Measurements from ENCODE around the gene SPTLC2.

SPTLC2 gene

DNA sequence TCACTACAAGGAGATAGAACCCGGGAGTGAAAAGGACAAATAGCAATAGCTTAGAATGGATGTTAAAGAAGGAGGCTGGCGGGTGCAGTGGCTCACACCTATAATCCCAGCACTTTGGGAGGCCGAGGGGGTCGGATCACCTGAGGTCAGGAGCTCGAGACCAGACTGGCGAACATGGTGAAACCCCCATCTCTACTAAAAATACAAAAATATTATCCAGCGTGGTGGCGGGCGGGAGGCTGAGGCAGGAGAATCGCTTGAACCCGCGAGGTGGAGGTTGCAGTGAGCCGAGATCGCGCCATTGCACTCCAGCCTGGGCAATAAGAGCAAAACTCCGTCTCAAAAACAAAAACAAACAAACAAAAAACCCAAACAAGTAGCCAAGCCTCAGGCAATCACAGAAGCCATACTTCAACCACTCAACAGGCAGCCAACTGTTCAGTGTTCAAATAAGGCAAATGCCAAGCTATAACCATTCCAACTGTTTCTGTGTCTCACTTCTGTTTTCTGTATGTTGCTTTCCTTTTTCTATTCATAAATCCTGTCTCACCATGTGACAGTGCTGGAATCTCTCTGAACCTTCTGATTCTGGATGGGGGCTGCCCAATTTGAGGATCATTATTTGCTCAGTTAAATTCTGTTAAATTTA lies 3.9 kb upstream of the SPTLC2 start:
- TF ChIP-seq, protein P1, sequence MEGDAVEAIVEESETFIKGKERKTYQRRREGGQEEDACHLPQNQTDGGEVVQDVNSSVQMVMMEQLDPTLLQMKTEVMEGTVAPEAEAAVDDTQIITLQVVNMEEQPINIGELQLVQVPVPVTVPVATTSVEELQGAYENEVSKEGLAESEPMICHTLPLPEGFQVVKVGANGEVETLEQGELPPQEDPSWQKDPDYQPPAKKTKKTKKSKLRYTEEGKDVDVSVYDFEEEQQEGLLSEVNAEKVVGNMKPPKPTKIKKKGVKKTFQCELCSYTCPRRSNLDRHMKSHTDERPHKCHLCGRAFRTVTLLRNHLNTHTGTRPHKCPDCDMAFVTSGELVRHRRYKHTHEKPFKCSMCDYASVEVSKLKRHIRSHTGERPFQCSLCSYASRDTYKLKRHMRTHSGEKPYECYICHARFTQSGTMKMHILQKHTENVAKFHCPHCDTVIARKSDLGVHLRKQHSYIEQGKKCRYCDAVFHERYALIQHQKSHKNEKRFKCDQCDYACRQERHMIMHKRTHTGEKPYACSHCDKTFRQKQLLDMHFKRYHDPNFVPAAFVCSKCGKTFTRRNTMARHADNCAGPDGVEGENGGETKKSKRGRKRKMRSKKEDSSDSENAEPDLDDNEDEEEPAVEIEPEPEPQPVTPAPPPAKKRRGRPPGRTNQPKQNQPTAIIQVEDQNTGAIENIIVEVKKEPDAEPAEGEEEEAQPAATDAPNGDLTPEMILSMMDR (IDR thresholded peaks at IDR 0.05; ENCODE audit: extremely low read depth, missing control alignments) = no peak
- DNase-seq (ENCODE audit: low spot score) = no peak

DNA sequence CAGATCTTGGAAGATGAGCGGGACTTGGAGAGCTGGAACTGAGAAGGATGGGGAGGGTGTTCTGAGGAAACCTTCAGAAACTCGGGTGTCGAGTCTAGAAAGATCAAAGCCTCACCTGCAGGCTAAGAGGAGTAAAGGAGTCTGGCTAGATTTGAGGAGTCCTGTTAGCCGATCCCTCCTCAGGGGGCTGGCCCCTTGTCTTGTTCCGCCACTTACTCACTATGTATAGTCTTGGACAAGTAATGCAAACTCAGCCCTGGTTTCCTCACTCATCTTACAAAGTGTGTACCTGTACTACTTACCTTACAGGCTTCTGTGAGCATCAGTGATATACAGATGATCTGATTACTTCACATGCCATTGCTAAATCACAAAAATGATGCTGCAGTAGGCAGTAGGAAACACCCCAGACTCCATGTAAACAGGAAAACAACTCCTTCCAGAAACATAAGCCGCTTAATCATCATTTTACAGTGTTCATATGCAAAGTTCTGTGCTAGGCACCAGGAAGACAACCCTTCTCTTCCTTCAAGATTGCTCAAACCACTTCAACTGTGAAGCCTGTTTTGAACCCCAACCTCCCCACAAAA lies 2.0 kb upstream of the SPTLC2 start:
- TF ChIP-seq, protein P1 (IDR thresholded peaks at IDR 0.05; ENCODE audit: extremely low read depth, missing control alignments) = no peak
- DNase-seq (ENCODE audit: low spot score) = no peak

DNA sequence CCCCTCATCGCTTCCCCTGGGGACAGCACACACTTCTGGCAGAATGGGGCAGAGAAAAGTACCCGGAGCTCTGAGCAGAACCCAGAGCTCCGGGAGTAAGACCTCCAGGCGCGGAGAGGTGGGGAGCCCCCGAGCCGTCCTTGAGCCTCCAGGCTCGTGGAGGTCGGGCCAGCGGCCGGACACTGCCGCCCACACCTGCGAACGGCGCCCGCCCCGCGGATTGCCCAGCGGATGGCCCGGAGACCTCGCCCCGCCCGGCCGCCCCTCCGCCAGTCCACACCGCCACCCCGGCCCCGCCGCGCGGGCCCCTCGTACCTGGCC lies 344 bp downstream of the SPTLC2 start:
- TF ChIP-seq, protein P1 (IDR thresholded peaks at IDR 0.05; ENCODE audit: extremely low read depth, missing control alignments) = no peak
- no peak for DNase-seq (ENCODE audit: low spot score)

DNA sequence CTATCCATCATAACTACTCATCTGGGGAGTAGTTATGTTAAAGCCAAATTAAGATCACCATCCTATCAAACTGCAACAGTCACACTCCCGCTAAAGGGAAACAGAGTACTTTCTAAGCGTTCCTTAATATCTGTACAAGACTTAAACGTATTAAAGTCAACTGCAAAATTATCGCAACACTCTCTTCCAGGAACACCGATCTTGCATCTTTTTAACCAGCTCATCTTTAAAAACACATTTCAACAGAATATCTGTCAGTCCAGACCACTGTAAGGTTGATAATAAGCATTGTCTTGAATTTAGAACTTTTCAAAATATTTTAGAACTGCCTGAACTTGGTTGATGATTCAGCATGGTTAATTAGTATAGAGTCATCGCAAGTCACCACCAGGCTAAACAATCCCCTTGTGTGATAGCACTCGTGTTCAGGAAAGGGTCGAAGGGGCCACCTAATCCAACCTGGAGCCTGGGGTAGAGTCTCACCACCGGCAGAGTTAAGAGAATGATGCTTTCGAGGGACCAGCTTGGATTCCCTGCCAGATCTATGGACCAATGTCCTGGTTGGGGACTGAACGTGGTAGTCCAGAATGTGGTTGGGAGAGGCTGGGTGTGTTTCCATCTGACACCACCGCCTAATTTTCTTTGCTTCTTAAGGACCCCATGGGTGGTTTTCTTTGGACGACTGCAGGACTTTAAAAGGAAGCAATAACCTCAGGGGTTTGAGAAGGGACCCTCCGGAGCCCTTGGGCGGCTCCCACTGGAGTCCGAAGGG lies 890 bp downstream of the SPTLC2 start:
- TF ChIP-seq, protein P1 (IDR thresholded peaks at IDR 0.05; ENCODE audit: extremely low read depth, missing control alignments) = no peak
- DNase-seq (ENCODE audit: low spot score) = peak; percentile 20

DNA sequence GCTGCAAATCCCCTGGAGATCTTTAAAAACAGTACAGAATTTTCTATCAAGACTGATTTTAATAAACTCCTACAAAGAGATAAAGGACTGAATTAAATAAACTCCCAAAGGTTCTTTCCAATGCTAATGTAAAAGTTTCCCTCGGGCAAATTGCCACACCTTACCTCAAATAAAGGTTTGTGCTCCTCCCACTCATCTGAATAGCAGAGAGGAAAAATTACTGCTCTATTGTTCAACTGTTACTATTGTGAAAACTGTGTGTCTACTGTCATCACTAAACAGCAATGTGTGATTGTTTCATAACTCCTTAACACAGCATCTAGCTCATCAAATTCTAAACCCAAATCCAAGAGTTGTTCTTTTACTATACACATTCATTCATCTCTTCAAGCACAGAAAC lies 3.2 kb downstream of the SPTLC2 start:
- no peak for DNase-seq (ENCODE audit: low spot score)

DNA sequence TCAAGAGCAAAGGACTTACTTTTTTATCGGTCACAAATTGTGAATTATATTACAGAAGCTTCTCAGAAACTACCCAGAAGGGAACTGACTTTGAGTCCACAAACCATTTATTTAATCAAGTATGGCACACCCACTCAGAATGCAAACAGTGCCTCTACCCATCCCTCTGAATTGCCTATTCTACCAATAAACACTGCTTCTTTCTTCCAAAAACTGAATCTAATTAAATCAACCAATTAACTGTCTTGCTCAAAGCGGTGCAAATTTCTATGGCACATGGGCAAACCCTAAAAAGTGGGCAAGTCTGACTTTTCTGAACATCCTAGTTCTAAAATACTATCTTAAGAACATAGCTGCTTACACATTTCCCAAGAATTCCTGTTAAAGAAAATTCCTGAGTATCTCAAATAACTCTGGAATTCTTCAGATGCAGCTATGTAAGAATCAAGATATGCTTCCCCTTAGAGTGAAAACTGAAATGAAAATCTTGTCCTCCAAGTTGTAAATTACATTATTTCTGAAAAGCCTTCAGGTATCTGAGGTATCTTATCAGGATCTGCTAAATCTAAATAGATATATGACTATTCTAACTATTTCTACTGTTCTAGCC lies 4.3 kb downstream of the SPTLC2 start:
- TF ChIP-seq, protein P1 (IDR thresholded peaks at IDR 0.05; ENCODE audit: extremely low read depth, missing control alignments) = no peak

More for the DNA sequence above, 3.2 kb downstream of the SPTLC2 start:
- TF ChIP-seq, protein P1 (IDR thresholded peaks at IDR 0.05; ENCODE audit: extremely low read depth, missing control alignments) = no peak

DNA sequence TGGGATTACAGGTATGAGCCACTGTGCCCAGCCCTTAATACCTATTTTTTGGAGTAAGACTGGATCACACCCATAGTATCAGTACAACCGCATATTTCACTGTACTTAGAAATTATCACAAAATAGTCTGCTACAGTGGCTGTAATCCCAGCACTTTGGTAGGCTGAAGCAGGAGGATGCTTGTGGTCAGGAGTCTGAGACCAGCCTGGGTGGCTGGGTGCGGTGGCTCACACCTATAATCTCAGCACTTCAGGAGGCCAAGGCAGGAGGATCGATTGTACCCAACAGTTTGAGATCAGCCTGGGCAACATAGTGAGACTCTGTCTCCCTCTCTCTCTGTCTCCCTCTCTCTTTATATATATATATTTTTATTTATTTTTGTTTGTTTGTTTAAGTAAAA lies 5.9 kb downstream of the SPTLC2 start:
- TF ChIP-seq, protein P1 (IDR thresholded peaks at IDR 0.05; ENCODE audit: extremely low read depth, missing control alignments) = no peak

More for the DNA sequence above, 4.3 kb downstream of the SPTLC2 start:
- DNase-seq (ENCODE audit: low spot score) = no peak

More for the DNA sequence above, 5.9 kb downstream of the SPTLC2 start:
- DNase-seq (ENCODE audit: low spot score) = no peak
